HG02763 (cell line): ENCODE results near the gene NFRKB.

Experiments used
- ATAC-seq: cut with Tn5 transposase; IDR thresholded peaks from one replicate; pipeline ENCODE4 v1.9.1; 2021; ENCODE audit warnings: mild to moderate bottlenecking, moderate library complexity; ENCODE audit not compliant: unreplicated experiment

NFRKB gene

DNA sequence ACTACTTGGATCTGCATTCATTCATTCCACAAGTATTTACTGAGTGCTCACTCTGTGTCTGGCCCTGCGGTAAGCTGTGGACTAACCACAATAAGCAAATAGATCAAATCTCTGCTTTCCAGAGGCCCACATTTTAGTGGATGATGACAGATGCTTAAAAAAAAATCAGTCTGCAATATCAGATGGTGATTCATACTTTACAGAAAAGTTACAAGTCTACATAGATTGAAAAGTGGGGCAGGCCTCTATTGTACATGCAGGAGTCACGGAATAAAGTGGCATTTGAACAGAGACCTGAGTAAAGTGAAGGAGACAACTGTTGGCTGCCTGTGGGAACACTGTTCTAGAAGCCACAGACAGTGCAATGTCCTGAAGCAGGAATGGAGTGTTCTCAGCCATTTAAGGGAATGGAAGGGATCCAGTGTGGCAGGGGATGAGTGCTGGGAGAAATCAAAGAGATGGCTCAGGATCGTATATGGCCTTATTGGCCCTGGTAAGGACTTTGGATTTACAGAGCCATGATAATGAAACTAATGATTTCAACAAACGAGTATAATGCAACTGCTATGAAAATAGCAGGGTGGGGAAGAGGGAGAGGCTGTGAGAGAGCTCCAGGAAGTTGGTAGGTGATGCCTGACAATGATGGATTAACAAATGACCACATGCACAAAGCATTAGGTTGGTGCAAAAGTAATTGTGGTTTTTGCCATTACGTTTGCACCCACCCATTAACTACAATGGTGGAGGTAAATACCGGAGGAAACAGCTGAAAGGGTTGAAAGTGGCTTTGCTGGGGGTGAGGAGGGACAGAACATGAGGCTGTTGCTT, 48.7 kb downstream of the NFRKB start:
- no peak for ATAC-seq
